Stomach (tissue), 9 donors: ENCODE results near the gene MYOC. TPM values are rescaled to one million over a fixed set of nuclear protein-coding genes. Genes with fewer than 3 reads are reported as not detected.

ENCODE experiments used
- DNase-seq, 2 donors: peaks; one replicate each; pipeline versions ENCODE4 v3.0.0 to v3.0.0-alpha.2; 2013 to 2019
- H3K27ac ChIP-seq, 5 donors: fragments of 200-600 bp in 4 of 5; sonication (generic) in 4 of 5; one replicate each; pipeline ENCODE4 v1.5.1; 2013 to 2019; ENCODE audit warnings: mild to moderate bottlenecking in 1 of 5, moderate library complexity in 1 of 5
- H3K27me3 ChIP-seq, 3 donors: fragments of 200-600 bp; sonication (generic); one replicate each; pipeline ENCODE4 v1.5.1; 2017 to 2019; ENCODE audit warnings: mixed run types in 1 of 3
- H3K36me3 ChIP-seq, 4 donors: fragments of 200-600 bp; sonication (generic); 1 replicate in 3 of 4; 2 replicates in 1 of 4; pipeline ENCODE4 v1.5.1; 2016 to 2019
- H3K4me1 ChIP-seq, 4 donors: fragments of 200-600 bp; sonication (generic); one replicate each; pipeline ENCODE4 v1.5.1; 2016 to 2019
- H3K4me3 ChIP-seq, 4 donors: fragments of 200-600 bp; sonication (generic) in 3 of 4; one replicate each; pipeline ENCODE4 v1.5.1; 2016 to 2019; ENCODE audit warnings: mild to moderate bottlenecking in 1 of 4
- H3K9me3 ChIP-seq, 4 donors: fragments of 200-600 bp; sonication (generic); one replicate each; pipeline ENCODE4 v1.5.1; 2016 to 2019
- CTCF ChIP-seq, 7 experiments: fragments of 450-650 bp in 4 of 7; fragments of 200-600 bp in 3 of 7; sonication (generic) in 3 of 7; IDR thresholded peaks; one replicate each; pipeline ENCODE4 v1.5.1; 2016 to 2019; ENCODE audit warnings: antibody characterized with exemption in 7 of 7, control low read depth in 2 of 7, mild to moderate bottlenecking in 1 of 7
- EP300 ChIP-seq: sonication (generic); formaldehyde crosslinking; IDR thresholded peaks from one replicate; pipeline ENCODE4 v1.6.1; 2017; ENCODE audit warnings: antibody characterized with exemption
- POLR2A ChIP-seq, 4 donors: fragments of 450-650 bp; IDR thresholded peaks; one replicate each; pipeline ENCODE4 v1.6.1; 2016; ENCODE audit warnings: antibody characterized with exemption in 4 of 4, control low read depth in 2 of 4, mild to moderate bottlenecking in 1 of 4, moderate library complexity in 1 of 4
- POLR2AphosphoS5 ChIP-seq, 3 donors: sonication (generic); formaldehyde crosslinking; IDR thresholded peaks; one replicate each; pipeline ENCODE4 v1.6.1; 2016; ENCODE audit warnings: antibody characterized with exemption in 3 of 3
- WGBS, 5 donors: extraction: QIAGEN DNeasy Blood & Tissue Kit in 3 of 5; methylation state at CpG; one replicate each; pipeline versions ENCODE4 v1.1.5 to v1.1.7; 2013 to 2018; 5-methylcytosine and 5-hydroxymethylcytosine counted together
- intact Hi-C: fragments of 100-400 bp; cut with DNase I; formaldehyde crosslinking; loops from one replicate; pipeline ENCODE4 v1.15.1; 2023; ENCODE audit warnings: low total_unique reads
- polyA plus RNA-seq, 3 donors: library from polyadenylated mRNA; stranded (reverse); fragments of 200-250 nt; gene quantifications; one replicate each; pipeline ENCODE4 v1.2.3, GENCODE V29; 2013
- total RNA-seq, 5 donors: library from RNA; depleted of rRNA; stranded (reverse); fragments of >200 nt; gene quantifications; one replicate each; pipeline versions ENCODE4 v1.1.0 to v1.2.3, GENCODE V29; 2014 to 2016
- donor health status: healthy with polysubstance abuse.
- donor health status: Bipolar disorder and iron deficiency.
- donor health status: healthy.

Gene MYOC
- total and polyA plus RNA-seq, 8 donors: 0.25 to 83.9 (median 2.9) TPM; not detected in 1

DNA sequence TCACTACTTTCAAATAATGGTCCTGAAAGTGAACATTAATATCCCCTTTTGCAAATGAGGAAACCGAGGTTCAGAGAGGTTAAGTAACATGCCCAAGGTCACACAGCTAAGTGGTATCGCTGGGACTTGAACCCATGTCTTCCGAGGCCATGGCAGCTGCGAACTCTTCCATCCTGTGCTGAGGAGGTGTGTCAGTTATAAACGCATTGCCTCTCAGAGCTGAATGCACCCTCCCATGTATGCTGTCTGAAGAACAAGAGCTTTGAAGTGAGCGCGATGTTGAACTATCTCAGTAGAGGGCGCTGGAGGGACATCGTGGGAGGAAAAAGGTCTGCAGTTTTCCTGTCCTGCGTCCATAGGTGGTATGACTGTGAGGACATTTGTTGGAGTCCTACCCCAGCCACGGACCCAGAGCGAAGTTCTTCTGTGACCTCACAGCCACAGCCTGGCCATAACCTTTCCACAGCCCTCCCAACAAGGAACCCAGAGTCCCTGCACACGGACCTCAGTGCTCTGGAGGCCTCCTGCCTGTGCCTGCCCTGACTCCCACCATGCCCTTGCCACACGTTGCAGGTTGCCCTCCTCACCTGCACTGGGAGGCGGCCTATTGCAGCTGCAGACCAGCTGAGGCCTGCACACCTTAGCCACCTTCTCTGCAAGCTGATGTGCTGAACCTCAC is 7.5 kb downstream of the MYOC start:
- Histone ChIP-seq H3K36me3 (no peaks in the 10 kb centered on the region), H3K27ac (peak overlapping the region in 4 of 5 donors; percentile 48 to 78 (median 59)), H3K4me3 (no peak overlapping the region), H3K4me1 (peaks cover 10 to 20% (median 14%) of the 10 kb centered on the region in 4 donors), H3K27me3 (no peaks in the 10 kb centered on the region), H3K9me3 (no peaks in the 10 kb centered on the region)
- peak; percentile 79 to 95 for DNase-seq
- no peak for TF ChIP-seq EP300
- peak in 5 of 7 experiments; percentile 59 to 71 (median 64) for TF ChIP-seq CTCF (IDR thresholded peaks at IDR 0.05)
- peak in 1 of 3 donors; percentile 37 for TF ChIP-seq POLR2AphosphoS5 (IDR thresholded peaks at IDR 0.05)
- intact Hi-C loops: loop anchor here (10.0 kb wide), 2 partner anchors 70 to 340 kb away; no protein-coding TSS in a partner anchor
- 10 to 15% (median 11%) methylated on average over 15 of the region's 15 CpGs for WGBS, 5 donors

DNA sequence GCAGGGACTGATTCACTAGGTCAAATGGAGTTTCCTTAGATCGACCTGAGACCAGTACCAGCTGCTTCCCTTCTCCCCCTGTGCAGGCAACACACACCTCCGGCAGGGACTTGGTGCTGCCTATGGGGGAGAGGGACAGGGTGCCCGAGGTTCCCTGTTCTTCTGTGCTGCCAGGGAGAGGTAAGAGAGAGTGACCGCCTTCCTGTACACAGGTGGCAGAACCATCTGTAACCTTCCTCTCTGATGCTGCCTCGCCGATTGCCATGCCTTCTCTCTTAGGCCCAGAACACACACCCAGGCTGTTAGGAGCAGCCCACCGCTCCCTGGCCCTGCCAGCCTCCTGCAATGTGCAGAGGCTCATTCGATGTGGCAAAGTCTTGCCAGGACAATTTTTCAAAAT is 9.3 kb downstream of the MYOC start:
- peaks cover 10 to 20% (median 14%) of the 10 kb centered on the region in 4 donors for H3K4me1 ChIP-seq
- intact Hi-C loops: loop anchor here (10.0 kb wide), 2 partner anchors 72 to 342 kb away; no protein-coding TSS in a partner anchor
- TF ChIP-seq POLR2AphosphoS5 (IDR thresholded peaks at IDR 0.05) (no peak), CTCF (IDR thresholded peaks at IDR 0.05) (no peak), EP300 (no peak), POLR2A (IDR thresholded peaks at IDR 0.05) (no peak)
- no peaks in the 10 kb centered on the region for H3K27me3 ChIP-seq
- no peaks in the 10 kb centered on the region for H3K9me3 ChIP-seq
- no peaks in the 10 kb centered on the region for H3K36me3 ChIP-seq
- 70 to 80% (median 77%) methylated on average over 8 of the region's 8 CpGs for WGBS, 5 donors
- no peak overlapping the region for H3K27ac ChIP-seq
- DNase-seq: no peak
- no peak overlapping the region for H3K4me3 ChIP-seq

DNA sequence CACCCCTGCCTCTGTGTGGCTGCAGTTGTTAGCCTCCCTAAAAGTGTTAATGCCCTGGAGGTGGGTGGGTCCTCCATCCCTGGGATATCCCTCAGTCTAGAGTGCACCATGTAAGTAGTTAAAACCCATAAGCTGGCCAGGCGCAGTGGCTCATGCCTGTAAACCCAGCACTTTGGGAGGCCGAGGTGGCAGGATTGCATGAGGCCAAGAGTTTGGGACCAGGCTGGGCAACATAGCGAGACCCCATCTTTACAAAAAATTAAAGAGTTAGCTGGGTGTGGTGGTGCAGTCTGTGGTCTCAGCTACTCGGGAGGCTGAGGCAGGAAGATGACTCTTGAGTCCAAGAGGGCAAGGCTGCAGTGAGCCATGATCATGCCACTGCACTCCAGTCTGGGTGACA is 10.3 kb downstream of the MYOC start:
- Histone ChIP-seq H3K4me1 (peaks cover 10 to 20% (median 14%) of the 10 kb centered on the region in 4 donors), H3K36me3 (no peaks in the 10 kb centered on the region), H3K4me3 (no peak overlapping the region), H3K27me3 (no peaks in the 10 kb centered on the region), H3K27ac (no peak overlapping the region), H3K9me3 (no peaks in the 10 kb centered on the region)
- intact Hi-C loops: loop anchor here (10.0 kb wide), 2 partner anchors 73 to 343 kb away; no protein-coding TSS in a partner anchor
- TF ChIP-seq CTCF (IDR thresholded peaks at IDR 0.05): no peak
- no peak for TF ChIP-seq EP300
- no peak for TF ChIP-seq POLR2A (IDR thresholded peaks at IDR 0.05)
- TF ChIP-seq POLR2AphosphoS5 (IDR thresholded peaks at IDR 0.05): no peak
- no peak for DNase-seq
- 77 to 92% (median 89%) methylated on average over 3 to 4 of the region's 4 CpGs for WGBS, 5 donors

GRCh38 chr1:171641076-171641864 is 11.2 kb downstream of the MYOC start:
- TF ChIP-seq POLR2AphosphoS5 (IDR thresholded peaks at IDR 0.05) (no peak), EP300 (no peak), CTCF (IDR thresholded peaks at IDR 0.05) (no peak), POLR2A (IDR thresholded peaks at IDR 0.05) (no peak)
- no peak overlapping the region for H3K4me3 ChIP-seq
- peaks cover 10 to 18% (median 14%) of the 10 kb centered on the region in 4 donors for H3K4me1 ChIP-seq
- intact Hi-C loops: loop anchor here (10.0 kb wide), 2 partner anchors 74 to 344 kb away; no protein-coding TSS in a partner anchor
- 46 to 56% (median 51%) methylated on average over 10 of the region's 10 CpGs for WGBS, 5 donors
- H3K27ac ChIP-seq: no peak overlapping the region
- H3K36me3 ChIP-seq: peaks cover 0 to 4% (median 0%) of the 10 kb centered on the region in 4 donors
- no peaks in the 10 kb centered on the region for H3K27me3 ChIP-seq
- no peaks in the 10 kb centered on the region for H3K9me3 ChIP-seq
- DNase-seq: no peak
